Occipital lobe (tissue), 2 donors: Measurements from ENCODE around the gene PIP4K2A. TPM values are rescaled to one million over a fixed set of nuclear protein-coding genes. Genes with fewer than 3 reads are reported as not detected.

ENCODE experiments used
- DNase-seq: peaks from one replicate; lab custom pipeline; 2025; lab: John Stamatoyannopoulos, UW
- total RNA-seq: library from RNA; depleted of rRNA; stranded (reverse); fragments of >200 nt; gene quantifications from one replicate; pipeline ENCODE4 v1.2.3, GENCODE V29; 2014

Gene PIP4K2A
- total RNA-seq, 1 donor from 2014 or later, result 41.0 TPM

GRCh38 chr10:22667093-22667480 lies 47.3 kb downstream of the PIP4K2A start:
- DNase-seq, result no peak

GRCh38 chr10:22666287-22667092 lies 47.9 kb downstream of the PIP4K2A start:
- no peak for DNase-seq

DNA sequence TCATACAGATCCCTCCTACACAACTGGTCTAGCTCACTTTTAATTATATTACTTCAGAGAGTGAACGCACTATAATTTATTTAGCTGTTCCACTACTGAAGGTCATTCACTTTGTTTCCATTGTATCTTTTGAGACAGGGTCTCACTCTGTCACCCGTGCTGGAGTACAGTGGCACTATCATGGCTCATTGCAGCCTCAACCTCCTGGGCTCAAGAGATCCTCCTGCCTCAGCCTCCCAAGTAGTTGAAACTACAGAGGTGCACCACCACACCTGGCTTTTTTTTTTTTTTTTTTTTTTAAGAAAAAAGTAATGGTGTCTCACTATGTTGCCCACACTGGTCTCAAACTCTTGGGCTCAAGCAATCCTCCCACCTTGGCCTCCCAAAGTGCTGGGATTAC lies 49.0 kb downstream of the PIP4K2A start:
- DNase-seq, result no peak

- no peak for DNase-seq
These were observed 51.5 kb downstream of the PIP4K2A start for GRCh38 chr10:22662733-22663330.

DNA sequence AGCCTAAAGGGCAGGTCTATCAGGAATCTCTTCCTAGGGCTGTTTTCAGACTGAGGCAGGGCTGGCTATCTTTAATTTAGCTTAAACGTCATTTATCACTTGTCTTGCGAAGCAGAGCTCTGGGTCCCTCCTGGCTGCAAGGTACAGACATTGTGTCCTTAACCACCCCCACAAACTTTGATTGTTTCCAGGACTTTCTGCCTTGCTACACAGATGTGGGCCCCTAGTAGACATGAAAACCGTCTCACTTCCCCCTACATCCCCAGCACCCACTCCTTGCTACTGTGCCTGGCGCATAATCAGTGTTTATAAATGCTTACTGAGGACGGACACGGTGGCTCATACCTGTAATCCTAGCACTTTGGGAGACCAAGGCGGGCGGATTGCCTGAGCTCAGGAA lies 54.5 kb downstream of the PIP4K2A start:
- DNase-seq, result no peak

GRCh38 chr10:22658745-22659410 lies 55.5 kb downstream of the PIP4K2A start:
- no peak for DNase-seq

- no peak for DNase-seq
These were observed 56.7 kb downstream of the PIP4K2A start for GRCh38 chr10:22657566-22658225.

GRCh38 chr10:22657024-22657423 lies 57.4 kb downstream of the PIP4K2A start:
- DNase-seq, result no peak

GRCh38 chr10:22656036-22656435 lies 58.3 kb downstream of the PIP4K2A start:
- no peak for DNase-seq

DNA sequence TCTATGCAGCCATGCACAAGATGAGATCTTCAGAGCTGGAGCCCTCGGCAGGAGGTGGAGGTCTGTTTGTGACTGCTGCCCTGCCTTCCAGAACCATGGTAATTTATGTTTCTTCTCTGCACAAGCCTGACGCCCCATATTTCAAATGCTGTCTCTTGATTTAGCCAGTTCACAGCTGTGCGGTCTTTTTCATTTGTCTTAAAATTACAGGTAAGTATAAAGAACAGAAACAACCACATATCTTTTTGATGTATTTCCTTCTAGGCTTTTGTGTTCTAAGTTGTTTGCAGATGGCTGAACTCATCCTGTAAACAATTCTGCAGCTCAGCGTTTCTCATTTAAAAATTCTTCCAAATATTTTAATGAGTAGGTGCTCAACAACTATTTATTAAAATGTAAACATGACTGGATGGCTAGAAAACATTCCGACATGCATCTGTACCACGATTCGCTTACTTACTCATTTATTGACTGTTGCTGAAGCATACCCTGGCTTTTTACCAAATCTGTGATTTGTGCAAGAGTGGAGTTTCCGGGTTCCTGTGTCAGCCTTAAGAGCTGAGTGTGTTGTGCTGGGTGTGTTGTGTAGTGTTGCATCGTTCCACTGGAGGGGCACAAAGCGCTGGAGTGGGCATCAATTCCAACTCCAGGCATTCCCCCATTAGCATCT lies 58.9 kb downstream of the PIP4K2A start:
- DNase-seq, result no peak

GRCh38 chr10:22652988-22653481 lies 61.3 kb downstream of the PIP4K2A start:
- DNase-seq, result no peak

DNA sequence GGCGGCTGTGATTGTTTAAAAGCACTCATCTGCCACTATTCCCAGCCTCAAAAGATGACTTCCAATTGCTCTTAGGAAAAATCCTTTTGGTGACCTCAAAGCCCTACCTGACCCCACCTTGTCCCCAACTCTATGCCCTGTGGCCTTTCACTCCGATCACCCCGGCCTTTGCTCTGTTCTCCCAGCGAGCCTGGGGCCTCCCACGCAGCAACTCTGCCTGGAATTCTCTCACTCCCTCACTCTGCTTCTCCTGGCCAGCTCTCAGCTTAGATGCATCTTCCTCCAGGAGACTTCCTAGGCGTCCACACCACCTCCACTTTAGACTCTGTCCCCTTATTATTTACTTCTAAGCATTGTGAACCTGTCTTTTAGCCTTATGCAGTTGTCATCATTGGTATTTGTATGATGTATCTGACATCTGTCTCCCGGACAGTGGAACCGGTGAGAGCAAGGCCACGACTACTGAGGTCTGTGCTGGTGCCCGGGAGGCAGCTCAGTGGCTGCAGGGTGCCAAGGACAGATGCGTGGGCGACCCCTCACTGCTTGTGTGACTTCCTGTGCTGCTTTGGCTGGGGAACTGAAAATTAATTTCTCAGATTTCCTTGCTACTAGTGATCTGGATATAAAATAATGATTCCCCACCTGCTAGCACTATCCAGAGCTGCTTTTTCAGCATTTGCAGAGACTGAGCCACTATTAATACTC lies 63.0 kb downstream of the PIP4K2A start:
- no peak for DNase-seq

GRCh38 chr10:22649994-22650393 lies 64.4 kb downstream of the PIP4K2A start:
- no peak for DNase-seq

- no peak for DNase-seq
These were observed 65.0 kb downstream of the PIP4K2A start for GRCh38 chr10:22649390-22649841.

- no peak for DNase-seq
These were observed 65.8 kb downstream of the PIP4K2A start for GRCh38 chr10:22648547-22648961.

- no peak for DNase-seq
These were observed 67.1 kb downstream of the PIP4K2A start for GRCh38 chr10:22647244-22647643.

DNA sequence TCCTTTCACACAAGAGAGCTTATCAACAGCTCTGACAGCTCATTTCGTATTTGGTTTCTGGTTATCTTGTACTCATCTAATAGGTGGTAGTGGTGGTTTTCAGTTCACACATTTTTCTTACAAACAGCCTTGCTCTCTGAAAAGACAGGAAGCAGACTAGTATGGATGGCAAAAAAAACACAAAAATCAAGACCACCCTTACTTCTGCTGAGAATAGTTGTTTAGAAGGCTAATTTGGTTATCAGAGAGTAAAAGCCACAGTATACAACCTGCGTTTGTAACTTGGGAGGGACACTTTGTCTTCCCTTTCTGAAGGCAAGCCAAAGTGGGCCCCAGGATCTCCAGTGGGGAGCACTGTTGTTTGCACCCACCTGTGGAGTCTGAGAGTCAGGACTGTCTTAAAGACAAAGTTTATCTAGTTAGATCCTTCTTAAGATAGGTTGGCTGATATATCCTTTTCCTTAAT lies 68.0 kb downstream of the PIP4K2A start:
- no peak for DNase-seq

GRCh38 chr10:22644222-22644621 lies 70.2 kb downstream of the PIP4K2A start:
- DNase-seq, result no peak

DNA sequence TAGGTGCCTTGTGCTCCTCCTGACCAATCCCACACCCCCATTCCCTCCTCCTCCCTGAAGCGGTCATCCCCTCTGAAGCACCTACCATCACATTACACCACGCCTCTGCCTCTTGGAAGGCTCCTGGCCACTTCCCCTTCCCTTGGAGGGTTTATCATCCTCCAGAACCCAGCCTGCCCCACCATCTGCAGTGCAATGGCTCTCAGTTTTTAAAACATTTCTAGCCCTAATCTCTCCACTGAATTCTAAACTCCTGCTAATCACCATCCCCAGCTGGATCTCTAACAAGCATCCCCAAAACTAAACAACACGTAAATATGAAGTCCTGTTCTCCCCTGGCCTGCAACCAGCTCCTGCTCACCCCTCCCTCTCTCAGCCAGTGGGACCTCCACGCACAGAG lies 70.6 kb downstream of the PIP4K2A start:
- no peak for DNase-seq

- DNase-seq, result no peak
These were observed 71.3 kb downstream of the PIP4K2A start for GRCh38 chr10:22643116-22643515.
